ENCODE measurements around the gene ACTA2.

DNA sequence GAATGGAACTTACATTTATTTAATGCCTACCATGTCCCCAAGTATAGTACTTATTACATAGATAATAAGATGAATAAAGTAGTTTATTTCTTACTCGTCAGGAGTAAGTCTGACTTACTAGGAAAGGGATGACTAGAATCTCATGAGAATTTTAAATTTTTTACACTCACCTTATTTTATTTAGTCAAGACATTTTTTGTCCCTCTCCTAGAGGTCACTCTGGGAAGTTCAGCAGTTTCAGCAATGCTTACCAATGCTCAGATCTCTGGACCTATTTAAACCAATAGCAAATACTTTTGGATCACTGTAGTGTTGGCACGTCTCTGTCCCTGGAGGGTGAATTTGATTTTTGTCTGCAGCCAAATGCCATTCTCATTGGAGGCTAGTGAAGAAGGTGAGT is 10.7 kb upstream of the ACTA2 start:
- no peak for TF ChIP-seq POLR2A (IDR thresholded peaks at IDR 0.05)
- TF ChIP-seq, protein P1, sequence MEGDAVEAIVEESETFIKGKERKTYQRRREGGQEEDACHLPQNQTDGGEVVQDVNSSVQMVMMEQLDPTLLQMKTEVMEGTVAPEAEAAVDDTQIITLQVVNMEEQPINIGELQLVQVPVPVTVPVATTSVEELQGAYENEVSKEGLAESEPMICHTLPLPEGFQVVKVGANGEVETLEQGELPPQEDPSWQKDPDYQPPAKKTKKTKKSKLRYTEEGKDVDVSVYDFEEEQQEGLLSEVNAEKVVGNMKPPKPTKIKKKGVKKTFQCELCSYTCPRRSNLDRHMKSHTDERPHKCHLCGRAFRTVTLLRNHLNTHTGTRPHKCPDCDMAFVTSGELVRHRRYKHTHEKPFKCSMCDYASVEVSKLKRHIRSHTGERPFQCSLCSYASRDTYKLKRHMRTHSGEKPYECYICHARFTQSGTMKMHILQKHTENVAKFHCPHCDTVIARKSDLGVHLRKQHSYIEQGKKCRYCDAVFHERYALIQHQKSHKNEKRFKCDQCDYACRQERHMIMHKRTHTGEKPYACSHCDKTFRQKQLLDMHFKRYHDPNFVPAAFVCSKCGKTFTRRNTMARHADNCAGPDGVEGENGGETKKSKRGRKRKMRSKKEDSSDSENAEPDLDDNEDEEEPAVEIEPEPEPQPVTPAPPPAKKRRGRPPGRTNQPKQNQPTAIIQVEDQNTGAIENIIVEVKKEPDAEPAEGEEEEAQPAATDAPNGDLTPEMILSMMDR (IDR thresholded peaks at IDR 0.05) = no peak
